WTC11 (cell line): Measurements from ENCODE around the gene RAP2B. TPM values are rescaled to one million over a fixed set of nuclear protein-coding genes. Genes with fewer than 3 reads are reported as not detected.

Experiments used
- ATF3 ChIP-seq: sonication (generic); formaldehyde crosslinking; conservative IDR thresholded peaks from 2 replicates; pipeline ENCODE4 v1.8.1; 2022; ENCODE audit warnings: mild to moderate bottlenecking, missing genetic modification reagents
- ATF6 ChIP-seq: sonication (generic); formaldehyde crosslinking; IDR thresholded peaks from 2 replicates; pipeline ENCODE4 v1.8.1; 2023; ENCODE audit warnings: mild to moderate bottlenecking, missing genetic modification reagents
- ELF4 ChIP-seq: sonication (generic); formaldehyde crosslinking; IDR thresholded peaks from 2 replicates; pipeline ENCODE4 v1.8.1; 2022; ENCODE audit warnings: low read depth, mild to moderate bottlenecking, moderate library complexity, missing genetic modification reagents
- ERG ChIP-seq: fragments of 250-450 bp; sonication (Bioruptor Pico); IDR thresholded peaks from 2 replicates; pipeline ENCODE4 v1.8.0; 2021; ENCODE audit warnings: mild to moderate bottlenecking
- GRHL2 ChIP-seq: fragments of 250-450 bp; sonication (Bioruptor Pico); IDR thresholded peaks from 2 replicates; pipeline ENCODE4 v1.8.0; 2022; ENCODE audit warnings: mild to moderate bottlenecking, moderate library complexity; ENCODE audit not compliant: insufficient replicate concordance, severe bottlenecking
- GTF2I ChIP-seq: fragments of 250-450 bp; sonication (Bioruptor Pico); conservative IDR thresholded peaks from 2 replicates; pipeline ENCODE4 v1.4.0; 2021; ENCODE audit warnings: mild to moderate bottlenecking
- HMGXB4 ChIP-seq: sonication (generic); formaldehyde crosslinking; IDR thresholded peaks from 2 replicates; pipeline ENCODE4 v1.8.1; 2023; ENCODE audit warnings: mild to moderate bottlenecking, moderate library complexity, missing genetic modification reagents
- KAT7 ChIP-seq: sonication (generic); formaldehyde crosslinking; IDR thresholded peaks from 2 replicates; pipeline ENCODE4 v1.8.1; 2023; ENCODE audit warnings: missing genetic modification reagents, mild to moderate bottlenecking, borderline replicate concordance
- NFE2L1 ChIP-seq: sonication (generic); formaldehyde crosslinking; IDR thresholded peaks from 2 replicates; pipeline ENCODE4 v1.8.1; 2023; ENCODE audit warnings: missing genetic modification reagents
- NR2C2 ChIP-seq: sonication (generic); formaldehyde crosslinking; IDR thresholded peaks from 2 replicates; pipeline ENCODE4 v1.8.0; 2022; ENCODE audit warnings: mild to moderate bottlenecking, missing genetic modification reagents
- USF1 ChIP-seq: sonication (generic); formaldehyde crosslinking; IDR thresholded peaks from 2 replicates; pipeline ENCODE4 v1.8.0; 2022; ENCODE audit warnings: mild to moderate bottlenecking, missing genetic modification reagents
- ZBTB21 ChIP-seq: sonication (generic); formaldehyde crosslinking; IDR thresholded peaks from 2 replicates; pipeline ENCODE4 v1.8.1; 2023; ENCODE audit warnings: mild to moderate bottlenecking, missing genetic modification reagents, borderline replicate concordance
- ZNF121 ChIP-seq: sonication (generic); formaldehyde crosslinking; IDR thresholded peaks from 2 replicates; pipeline ENCODE4 v1.8.0; 2023; ENCODE audit warnings: missing genetic modification reagents
- ZNF263 ChIP-seq: sonication (generic); formaldehyde crosslinking; IDR thresholded peaks from 2 replicates; pipeline ENCODE4 v1.8.1; 2022; ENCODE audit warnings: low read depth, mild to moderate bottlenecking, moderate library complexity, missing genetic modification reagents
- ZNF281 ChIP-seq: sonication (generic); formaldehyde crosslinking; IDR thresholded peaks from 2 replicates; pipeline ENCODE4 v1.8.0; 2023; ENCODE audit warnings: mild to moderate bottlenecking, missing genetic modification reagents
- ZSCAN18 ChIP-seq: fragments of 250-450 bp; sonication (Bioruptor Pico); IDR thresholded peaks from 2 replicates; pipeline ENCODE4 v2.1.2; 2022; ENCODE audit warnings: mild to moderate bottlenecking, moderate library complexity
- total RNA-seq: library from RNA; stranded (reverse); gene quantifications from 3 replicates; pipeline ENCODE4 v1.2.3, GENCODE V29; 2021
- TF ChIP-seq, protein P1 (sequence below): fragments of 250-450 bp; sonication (Bioruptor Pico); conservative IDR thresholded peaks from 2 replicates; pipeline ENCODE4 v1.9.0; 2021; ENCODE audit warnings: mild to moderate bottlenecking
- TF ChIP-seq, protein P2 (sequence below): fragments of 250-450 bp; sonication (Bioruptor Pico); IDR thresholded peaks from 2 replicates; pipeline ENCODE4 v1.9.0; 2021; ENCODE audit warnings: mild to moderate bottlenecking
- TF ChIP-seq, protein P3 (sequence below): sonication (generic); formaldehyde crosslinking; IDR thresholded peaks from 2 replicates; pipeline ENCODE4 v1.8.1; 2023; ENCODE audit warnings: mild to moderate bottlenecking, missing genetic modification reagents, moderate library complexity
- TF ChIP-seq, protein P4 (sequence below): fragments of 250-450 bp; sonication (Bioruptor Pico); IDR thresholded peaks from 2 replicates; pipeline ENCODE4 v1.9.0; 2021; ENCODE audit warnings: mild to moderate bottlenecking

The RAP2B gene
- total RNA-seq, 1 experiment from 2014 or later: 25.6 TPM

- no peak for TF ChIP-seq ATF6 (CRISPR knock-in tag)
- TF ChIP-seq ZBTB21 (CRISPR knock-in tag): no peak; the same call in none of the 2 replicates
- TF ChIP-seq ZNF263 (CRISPR knock-in tag): no peak
- no peak; the same call in none of the 2 replicates for TF ChIP-seq USF1 (CRISPR knock-in tag)
- TF ChIP-seq HMGXB4 (CRISPR knock-in tag): peak; percentile 69
- TF ChIP-seq, protein P1, sequence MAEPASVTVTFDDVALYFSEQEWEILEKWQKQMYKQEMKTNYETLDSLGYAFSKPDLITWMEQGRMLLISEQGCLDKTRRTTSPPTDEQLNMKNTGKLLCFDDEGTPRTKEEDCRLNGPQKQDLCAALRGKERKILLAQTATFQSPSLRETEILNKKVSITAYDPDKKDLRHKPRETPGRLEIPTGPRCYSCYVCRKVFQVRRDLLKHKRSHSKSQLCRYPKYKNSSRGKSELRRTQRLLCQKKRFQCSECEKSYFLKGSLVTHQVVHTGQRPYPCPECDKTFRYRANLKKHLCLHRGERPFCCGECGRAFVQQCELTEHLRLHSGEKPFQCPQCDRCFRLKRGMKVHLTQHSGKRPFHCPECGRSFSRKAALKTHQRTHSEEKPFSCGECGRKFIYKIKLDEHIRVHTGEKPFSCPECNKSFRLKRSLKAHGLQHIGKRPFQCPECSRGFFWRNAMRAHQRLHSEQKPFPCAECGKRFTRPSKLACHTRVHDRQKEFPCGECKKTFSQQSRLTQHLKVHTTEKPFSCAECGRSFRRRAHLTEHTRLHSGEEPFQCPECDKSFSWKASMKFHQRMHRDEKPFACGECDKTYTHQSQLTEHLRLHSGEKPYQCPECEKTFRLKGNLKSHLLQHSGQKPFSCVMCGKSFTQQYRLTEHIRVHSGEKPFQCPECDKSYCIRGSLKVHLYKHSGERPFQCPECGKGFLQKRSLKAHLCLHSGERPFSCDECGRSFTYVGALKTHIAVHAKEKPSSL (CRISPR knock-in tag): no peak
- TF ChIP-seq ELF4: no peak
- TF ChIP-seq ZSCAN18 (CRISPR knock-in tag): no peak
- TF ChIP-seq GRHL2 (CRISPR knock-in tag): no peak
- TF ChIP-seq NR2C2: 0 out of 2 replicates have a peak, but pooled peaks have one; percentile 16
- TF ChIP-seq, protein P2, sequence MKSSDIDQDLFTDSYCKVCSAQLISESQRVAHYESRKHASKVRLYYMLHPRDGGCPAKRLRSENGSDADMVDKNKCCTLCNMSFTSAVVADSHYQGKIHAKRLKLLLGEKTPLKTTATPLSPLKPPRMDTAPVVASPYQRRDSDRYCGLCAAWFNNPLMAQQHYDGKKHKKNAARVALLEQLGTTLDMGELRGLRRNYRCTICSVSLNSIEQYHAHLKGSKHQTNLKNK: no peak
- TF ChIP-seq ATF3 (CRISPR knock-in tag): no peak
- no peak for TF ChIP-seq ZNF121 (CRISPR knock-in tag)
- TF ChIP-seq KAT7 (CRISPR knock-in tag): peak; percentile 74; the same call in 1 of the 2 replicates
- TF ChIP-seq, protein P3, sequence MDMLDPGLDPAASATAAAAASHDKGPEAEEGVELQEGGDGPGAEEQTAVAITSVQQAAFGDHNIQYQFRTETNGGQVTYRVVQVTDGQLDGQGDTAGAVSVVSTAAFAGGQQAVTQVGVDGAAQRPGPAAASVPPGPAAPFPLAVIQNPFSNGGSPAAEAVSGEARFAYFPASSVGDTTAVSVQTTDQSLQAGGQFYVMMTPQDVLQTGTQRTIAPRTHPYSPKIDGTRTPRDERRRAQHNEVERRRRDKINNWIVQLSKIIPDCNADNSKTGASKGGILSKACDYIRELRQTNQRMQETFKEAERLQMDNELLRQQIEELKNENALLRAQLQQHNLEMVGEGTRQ: no peak
- TF ChIP-seq, protein P4, sequence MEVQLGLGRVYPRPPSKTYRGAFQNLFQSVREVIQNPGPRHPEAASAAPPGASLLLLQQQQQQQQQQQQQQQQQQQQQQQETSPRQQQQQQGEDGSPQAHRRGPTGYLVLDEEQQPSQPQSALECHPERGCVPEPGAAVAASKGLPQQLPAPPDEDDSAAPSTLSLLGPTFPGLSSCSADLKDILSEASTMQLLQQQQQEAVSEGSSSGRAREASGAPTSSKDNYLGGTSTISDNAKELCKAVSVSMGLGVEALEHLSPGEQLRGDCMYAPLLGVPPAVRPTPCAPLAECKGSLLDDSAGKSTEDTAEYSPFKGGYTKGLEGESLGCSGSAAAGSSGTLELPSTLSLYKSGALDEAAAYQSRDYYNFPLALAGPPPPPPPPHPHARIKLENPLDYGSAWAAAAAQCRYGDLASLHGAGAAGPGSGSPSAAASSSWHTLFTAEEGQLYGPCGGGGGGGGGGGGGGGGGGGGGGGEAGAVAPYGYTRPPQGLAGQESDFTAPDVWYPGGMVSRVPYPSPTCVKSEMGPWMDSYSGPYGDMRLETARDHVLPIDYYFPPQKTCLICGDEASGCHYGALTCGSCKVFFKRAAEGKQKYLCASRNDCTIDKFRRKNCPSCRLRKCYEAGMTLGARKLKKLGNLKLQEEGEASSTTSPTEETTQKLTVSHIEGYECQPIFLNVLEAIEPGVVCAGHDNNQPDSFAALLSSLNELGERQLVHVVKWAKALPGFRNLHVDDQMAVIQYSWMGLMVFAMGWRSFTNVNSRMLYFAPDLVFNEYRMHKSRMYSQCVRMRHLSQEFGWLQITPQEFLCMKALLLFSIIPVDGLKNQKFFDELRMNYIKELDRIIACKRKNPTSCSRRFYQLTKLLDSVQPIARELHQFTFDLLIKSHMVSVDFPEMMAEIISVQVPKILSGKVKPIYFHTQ: no peak
- TF ChIP-seq GTF2I: no peak
- no peak for TF ChIP-seq ERG (CRISPR knock-in tag)
- TF ChIP-seq NFE2L1 (CRISPR knock-in tag): peak; percentile 50; the same call in 1 of the 2 replicates
- no peak for TF ChIP-seq ZNF281
Measured at GRCh38 chr3:153161714-153162512, at the start of gene RAP2B (continued).
